GM21529 (cell line): ENCODE measurements around the gene EPHA6.
"Not testable (repeated sequence)": the region's sequence is repeated elsewhere in the genome, so short reads cannot be mapped to it uniquely, and the experiment has no call there.

Experiments used
- ATAC-seq: cut with Tn5 transposase; IDR thresholded peaks from one replicate; pipeline ENCODE4 v1.9.1; 2021; ENCODE audit not compliant: unreplicated experiment

Gene EPHA6

DNA sequence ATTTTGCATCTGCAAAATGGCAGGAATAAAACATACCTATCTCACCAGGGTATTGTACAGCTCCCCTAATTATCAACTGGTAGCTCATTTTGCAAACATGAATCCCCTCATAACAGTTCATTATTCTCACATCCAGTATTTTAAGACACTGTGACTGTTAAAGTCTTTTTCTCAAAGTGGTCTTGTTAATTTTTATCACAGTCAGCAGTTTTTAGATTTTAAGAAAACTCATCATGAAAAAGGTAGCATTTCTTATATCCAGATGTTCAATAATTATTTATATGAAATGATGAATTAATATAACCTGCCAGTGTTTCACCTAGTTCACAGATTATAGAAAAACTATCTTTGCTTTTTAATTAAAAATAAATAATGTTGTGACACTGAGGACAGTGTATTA, 595.2 kb downstream of the EPHA6 start:
- ATAC-seq: no peak

DNA sequence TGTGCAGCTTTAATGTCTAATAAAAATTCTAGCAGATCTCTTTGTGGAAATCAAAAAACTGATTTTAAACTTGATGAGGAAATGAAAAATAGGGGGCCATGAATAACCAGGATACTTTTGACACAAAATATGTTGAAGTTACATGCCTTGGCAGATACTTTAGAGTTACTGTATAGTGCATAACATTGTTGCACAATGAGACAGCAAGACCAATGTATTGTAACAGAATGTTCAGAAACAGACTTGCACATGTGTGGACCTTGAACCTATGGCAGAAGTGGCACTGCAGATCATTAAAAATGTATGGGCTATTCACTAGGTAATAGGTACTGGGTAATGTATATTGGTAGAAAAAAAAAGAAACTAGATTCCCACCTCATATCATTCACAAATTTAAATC, 607.2 kb downstream of the EPHA6 start:
- no peak for ATAC-seq

DNA sequence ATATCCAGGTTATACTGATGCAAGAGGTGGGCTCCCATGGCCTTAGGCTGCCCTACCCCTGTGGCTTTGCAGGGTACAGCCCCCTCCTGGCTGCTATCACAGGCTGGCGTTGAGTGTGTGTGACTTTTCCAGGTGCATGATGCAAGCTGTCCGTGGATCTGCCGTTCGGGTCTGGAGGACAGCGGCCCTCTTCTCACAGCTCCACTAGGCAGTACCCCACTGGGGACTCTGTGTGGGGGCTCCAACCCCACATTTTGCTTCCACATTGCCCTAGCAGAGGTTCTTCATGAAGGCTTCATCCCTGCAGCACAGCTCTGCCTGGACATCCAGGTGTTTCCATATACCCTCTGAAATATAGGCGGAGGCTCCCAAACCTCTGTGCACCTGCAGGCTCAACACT, 610.6 kb downstream of the EPHA6 start:
- ATAC-seq: no peak

DNA sequence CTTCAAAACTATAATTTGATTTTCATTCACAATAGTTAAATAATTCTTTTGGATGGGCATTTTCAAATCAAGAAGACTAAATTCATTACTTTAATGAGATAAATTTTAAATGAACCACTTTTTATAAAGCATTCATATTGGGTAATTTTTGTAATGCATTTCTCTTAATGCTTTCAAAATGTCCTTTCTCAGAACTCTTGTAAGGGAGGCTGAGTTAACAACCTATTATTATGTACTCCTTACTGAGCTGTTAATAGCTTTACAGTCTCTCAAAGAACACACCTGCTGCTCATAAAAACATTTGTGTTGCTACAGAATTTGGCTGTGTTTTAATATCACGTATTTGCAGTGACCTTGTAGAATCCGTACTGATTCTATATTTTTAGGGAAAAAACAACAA, 616.2 kb downstream of the EPHA6 start:
- no peak for ATAC-seq

DNA sequence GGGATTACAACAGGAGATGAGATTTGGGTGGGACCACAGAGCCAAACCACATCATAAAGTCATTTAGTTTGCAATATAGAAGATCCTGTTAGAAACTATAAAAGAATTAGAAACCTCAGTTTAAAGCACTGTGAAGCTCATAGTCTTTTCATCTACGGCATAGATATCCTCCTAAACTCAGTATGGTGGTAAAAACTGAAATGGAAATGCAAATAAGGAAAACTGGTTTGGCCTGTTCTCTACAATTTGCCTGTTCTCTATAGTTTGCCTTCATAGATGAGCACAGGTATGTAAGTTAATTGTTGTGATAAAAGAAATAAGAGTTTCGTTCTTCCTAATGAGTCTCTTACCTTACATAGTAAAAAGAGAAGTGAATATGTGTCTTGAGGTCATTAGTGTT, 618.5 kb downstream of the EPHA6 start:
- no peak for ATAC-seq

DNA sequence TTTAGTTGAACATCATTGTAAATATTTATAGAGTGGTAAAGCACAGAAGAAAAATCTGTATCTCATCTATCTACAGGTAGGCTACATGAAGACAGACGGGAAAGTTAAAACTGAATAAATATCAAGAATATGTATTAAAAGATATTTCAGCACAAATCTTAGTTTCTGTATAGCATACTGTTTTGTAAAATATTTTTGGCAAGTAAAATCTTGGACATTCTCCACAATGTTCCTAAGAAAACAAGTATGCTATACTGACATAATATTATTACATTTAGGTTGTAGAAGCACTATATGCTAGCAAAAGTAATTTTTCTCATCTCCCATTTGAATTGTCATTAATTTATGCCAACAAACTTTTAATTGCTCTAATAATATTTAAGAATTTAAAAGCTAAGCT, 623.7 kb downstream of the EPHA6 start:
- no peak for ATAC-seq

DNA sequence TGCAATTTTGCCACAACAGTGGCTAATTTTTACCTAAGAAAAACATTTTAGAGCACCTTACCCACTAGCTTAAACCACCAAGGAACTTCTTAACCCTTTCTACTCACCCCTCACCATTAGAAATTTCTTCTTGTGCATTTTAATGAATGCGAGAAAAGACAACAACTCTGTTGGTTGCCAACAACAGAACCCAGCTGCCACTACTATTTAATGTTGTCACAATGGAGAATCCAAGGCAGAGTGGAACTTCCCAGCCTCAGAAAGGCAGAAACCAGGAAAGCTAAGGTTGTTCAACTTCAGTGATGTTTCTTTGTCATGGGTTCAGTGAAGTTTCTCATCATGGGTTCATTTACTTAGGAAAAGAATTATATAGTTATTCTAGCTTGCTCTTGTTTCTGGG, 625.0 kb downstream of the EPHA6 start:
- ATAC-seq: no peak

DNA sequence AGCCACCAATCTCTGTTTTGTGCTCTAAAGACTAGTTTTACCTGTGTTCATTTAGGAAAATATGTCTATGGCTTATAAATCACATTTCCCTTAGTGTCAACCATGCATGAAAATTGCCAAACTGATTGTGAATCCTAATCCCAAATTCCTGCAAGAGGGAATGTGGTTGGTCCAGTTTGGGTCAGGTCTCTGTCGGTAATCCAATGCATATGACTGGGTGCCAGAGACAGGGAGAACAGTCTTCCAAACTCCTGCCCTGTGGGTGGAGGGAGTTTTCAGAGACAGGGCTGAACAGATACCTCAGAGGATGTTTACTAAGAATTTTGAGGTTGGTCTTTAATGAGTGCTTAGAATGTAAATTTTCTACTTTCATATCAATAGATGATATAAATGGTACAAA, 649.6 kb downstream of the EPHA6 start:
- ATAC-seq: no peak

DNA sequence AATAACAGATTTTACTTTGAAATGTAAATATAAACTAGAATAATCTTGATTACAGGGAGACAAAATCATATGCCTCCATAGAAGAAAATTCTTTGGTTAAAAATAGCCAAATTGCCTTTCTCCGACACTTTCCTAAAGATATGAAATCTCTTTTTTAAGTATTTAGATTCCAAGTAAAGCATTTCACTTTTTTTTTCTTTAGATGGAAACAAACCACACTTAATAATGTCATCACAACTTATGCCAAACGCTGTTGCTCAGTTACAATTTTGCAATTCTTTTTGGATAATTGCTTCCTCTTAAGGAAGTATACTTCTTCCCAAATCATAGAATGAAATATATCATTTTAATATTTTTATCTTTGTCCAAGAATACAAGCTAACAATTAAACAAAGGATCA, 656.1 kb downstream of the EPHA6 start:
- no peak for ATAC-seq

DNA sequence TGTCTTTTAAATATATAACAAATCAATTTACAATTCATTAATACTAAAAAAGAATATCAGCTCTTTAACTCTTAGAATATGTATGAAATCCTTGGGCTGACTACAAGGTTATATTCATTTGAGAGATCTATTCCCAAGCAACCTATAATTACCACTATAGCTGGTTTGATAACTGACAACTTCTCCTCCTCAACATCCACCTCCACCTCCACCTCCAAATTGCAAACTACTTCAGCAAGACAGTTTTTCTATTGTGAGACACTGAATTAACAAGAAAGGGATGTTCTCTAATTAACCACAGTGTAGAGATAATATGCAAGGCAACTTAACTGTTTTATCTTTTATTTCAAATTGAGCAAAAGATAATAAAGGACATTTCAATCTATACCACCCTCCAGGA, 665.3 kb downstream of the EPHA6 start:
- no peak for ATAC-seq

DNA sequence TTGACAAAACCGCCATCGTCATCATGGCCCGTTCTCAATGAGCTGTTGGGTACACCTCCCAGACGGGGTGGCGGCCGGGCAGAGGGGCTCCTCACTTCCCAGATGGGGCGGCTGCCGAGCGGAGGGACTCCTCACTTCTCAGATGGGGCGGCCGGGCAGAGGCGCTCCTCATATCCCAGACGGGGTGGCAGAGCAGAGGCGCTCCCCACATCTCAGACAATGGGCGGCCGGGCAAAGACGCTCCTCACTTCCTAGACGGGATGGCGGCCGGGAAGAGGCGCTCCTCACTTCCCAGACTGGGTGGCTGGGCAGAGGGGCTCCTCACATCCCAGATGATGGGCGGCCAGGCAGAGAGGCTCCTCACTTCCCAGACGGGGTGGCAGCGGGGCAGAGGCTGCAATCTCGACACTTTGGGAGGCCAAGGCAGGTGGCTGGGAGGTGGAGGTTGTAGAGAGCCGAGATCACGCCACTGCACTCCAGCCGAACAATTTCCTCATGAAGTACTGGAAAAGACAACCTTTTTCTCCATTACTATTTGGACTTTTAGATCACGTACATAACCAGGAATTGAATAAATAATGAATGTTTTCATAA, 666.4 kb downstream of the EPHA6 start:
- not testable (repeated sequence) for ATAC-seq

DNA sequence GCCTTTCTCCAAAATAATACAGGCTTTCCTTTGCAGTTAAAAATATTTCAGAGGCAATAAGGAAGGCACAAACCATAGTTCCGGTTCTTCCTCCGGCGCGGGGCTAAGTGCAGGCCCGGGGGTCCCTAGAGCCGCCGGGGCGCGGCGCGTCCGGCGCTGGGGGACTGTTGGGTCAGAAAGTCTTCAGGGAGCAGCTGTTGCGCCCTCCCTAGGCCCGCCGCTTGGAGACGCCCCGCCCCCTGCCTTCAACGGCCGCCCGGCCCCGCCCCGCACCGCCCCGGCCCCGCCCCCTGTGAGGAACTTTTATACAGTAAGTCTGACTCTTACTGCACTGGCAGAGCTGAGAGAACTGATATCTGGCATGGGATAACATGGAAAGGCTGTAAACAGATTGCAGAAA, 667.0 kb downstream of the EPHA6 start:
- ATAC-seq: no peak

DNA sequence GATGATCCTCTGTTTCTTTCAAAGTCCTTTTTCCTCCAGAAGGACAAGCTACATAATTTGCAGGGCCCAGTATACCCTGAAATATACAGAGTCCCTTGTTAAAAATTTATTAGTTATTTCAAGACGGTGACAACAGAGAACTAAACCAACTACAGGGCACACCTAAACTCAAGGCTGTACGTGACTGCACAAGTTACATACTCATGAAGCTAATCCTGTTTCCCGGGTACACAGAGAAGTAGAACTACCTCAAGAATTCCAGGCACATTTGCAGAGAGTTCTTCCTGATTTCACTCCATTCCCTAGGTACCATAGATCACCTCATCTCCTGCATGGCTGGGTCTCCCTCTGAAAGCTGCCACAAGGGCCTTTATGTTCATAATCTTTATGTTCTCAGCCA, 670.8 kb downstream of the EPHA6 start:
- no peak for ATAC-seq

DNA sequence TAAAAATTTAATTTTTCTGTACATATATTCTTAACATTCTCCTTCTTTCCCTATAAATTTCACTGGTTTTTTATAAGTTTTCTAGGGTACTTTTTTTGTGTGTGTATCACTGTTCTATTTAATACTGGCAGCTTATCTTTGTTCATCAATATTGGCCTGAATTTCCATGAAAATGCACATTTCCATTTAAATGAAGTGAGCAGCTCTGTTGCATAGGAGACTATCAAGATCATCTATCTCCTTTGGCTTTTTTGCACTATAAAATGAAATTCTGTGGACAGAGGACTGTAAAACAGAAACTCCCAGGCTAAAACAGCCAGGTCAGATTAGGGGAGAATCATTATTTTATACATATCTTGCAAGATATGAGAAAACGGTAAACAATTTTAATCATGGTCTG, 673.2 kb downstream of the EPHA6 start:
- ATAC-seq: no peak

DNA sequence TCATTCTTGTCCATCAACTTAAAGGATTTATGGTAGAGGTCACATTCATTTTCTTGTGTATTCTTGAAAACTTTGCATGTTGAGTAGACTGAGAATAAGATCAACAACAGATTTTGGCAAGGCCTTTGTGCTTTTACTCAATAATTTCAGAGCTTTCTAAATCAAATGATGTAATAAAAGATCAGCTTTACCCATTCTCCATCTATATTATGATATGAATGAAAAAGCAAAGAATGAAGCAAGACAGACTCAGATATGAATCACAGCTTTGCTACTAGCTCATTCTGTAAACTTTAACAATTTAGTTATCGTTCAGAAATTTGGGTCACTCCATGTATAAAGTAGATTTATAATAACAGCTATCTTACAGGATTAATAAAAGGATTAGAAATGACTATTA, 674.3 kb downstream of the EPHA6 start:
- no peak for ATAC-seq

DNA sequence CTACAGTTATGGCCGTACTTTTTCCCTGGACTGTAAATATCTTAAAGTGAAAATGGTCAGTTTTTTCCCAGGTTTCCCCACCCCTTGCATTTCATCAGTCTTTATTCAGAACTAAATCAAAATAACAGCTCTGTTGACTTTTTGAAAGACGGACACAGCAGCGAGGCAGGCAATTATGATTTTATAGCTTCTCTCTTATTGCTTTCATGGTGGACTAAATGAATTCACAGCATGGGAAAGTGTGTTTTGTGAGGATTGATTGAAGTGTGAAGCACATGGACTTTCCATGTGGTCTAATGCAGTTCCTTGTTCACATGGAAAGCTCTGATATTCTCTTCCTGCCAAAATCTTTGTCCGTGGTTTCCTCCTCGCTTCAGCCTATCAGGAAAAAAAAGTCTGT, 681.5 kb downstream of the EPHA6 start:
- ATAC-seq: no peak

DNA sequence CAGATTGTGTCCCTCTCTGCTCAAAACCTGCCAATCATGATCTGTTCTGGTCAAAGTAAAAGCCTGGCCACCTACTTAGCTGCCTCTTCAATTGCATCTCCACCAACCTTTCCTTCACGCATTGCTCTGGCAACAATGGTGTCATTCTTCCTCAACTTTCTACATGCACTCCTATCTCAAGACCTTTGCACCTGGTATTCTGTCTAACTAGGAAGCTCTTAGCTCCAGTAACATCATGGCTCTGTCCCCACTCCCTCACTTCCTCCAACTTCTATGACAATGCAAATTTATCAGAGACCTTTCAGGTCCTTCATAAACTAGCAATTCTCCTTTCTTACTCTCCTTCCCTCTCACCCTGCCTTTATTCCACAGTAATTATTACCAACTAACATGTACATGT, 682.7 kb downstream of the EPHA6 start:
- no peak for ATAC-seq

DNA sequence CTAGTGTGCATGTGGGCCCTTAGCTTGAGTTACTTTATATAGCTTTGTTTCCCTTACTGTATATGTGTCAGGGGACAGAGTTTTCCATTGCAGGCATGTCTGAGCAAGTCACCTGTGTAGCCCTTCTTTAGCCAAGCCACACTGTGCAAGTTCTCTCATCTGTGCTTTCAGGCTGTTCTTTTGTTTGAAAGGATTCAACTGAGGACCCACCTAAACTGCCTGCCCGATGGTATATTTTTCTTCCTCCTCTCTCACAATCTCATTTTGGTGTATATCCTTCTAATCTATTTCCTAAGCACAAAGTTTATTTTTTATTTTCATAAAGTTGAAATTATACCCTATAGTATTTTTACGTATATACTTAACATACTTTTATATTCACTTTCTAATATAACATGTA, 690.1 kb downstream of the EPHA6 start:
- ATAC-seq: no peak

DNA sequence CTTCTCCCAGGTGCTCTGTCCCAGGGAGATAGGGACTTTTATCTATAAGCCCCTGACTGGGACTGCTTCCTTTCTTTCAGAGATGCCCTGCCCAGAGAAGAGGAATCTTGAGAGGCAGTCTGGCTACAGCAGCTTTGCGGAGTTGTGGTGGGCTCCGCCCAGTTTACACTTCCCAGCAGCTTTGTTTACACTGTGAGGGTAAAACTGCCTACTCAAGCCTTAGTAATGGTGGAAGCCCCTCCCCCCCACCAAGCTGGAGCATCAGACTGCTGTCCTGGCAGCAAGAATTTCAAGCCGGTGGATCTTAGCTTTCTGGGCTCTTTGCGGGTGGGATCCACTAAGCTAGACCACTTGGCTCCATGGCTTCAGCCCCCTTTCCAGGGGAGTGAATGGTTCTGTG, 696.4 kb downstream of the EPHA6 start:
- no peak for ATAC-seq

DNA sequence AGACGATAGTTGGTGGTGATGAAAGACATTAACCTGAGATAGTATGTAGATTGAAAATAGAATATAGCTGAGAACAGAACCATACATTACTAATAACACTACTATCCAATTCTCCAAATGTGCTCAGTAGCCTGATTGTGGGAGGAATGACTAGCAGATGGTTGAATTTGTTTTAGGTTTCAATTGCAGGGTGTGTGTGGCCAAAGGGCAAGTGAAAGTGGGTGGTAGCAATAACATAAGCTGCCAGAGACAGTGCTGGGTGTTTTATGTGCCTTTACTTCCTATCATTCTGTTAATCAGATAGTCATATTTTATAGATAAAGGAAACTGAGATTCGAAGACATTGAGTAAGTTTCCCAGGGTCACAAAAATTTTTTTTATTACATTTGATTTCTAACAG, 700.7 kb downstream of the EPHA6 start:
- no peak for ATAC-seq

DNA sequence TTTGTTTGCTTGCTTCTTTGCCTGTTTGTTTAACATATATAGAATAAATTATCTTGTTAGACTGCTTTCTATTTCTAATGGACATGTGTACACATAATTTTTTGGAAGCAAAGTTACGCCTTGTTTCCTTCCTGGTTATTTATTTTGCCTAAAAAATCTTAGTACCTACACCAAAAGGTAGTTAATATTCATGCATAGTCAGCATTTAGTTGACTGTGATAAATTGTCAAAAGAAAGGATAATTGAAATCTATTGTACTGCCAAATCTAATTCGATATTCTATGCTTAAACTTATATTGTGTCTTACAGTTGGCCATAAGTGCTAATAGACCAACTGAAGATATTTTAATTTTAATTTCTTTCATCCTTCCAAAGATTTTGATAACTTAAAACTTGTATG, 716.3 kb downstream of the EPHA6 start:
- no peak for ATAC-seq

DNA sequence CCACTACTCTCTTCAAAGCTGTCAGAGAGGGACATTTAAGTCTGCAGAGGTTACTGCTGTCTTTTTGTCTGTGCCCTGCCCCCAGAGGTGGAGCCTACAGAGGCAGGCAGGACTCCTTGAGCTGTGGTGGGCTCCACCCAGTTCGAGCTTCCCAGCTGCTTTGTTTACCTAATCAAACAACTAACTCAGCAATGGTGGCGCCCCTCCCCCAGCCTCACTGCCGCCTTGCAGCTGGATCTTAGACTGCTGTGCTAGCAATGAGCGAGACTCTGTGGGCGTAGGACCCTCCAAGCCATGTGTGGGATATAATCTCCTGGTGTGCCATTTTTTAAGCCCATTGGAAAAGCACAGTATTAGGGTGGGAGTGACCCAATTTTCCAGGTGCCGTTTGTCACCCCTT, 733.2 kb downstream of the EPHA6 start:
- ATAC-seq: not testable (repeated sequence)

DNA sequence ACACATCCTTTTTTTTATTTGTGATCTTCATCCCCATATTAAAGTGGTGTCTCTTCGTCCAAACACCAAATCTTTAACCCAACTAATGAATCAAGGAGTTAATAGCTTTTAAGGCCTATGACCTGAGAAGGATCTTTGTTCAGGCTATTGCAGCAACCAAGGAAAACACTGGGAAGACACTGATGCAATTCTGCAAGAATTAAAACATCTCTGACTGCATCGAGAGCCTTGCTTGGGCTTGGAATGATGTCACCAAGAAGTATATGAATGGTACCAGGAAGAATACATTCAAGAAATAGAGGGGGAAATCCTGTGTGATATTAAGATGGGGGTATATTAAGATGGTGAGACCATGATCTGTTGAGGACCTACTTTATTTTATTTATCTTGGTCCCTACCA, 736.0 kb downstream of the EPHA6 start:
- ATAC-seq: no peak

DNA sequence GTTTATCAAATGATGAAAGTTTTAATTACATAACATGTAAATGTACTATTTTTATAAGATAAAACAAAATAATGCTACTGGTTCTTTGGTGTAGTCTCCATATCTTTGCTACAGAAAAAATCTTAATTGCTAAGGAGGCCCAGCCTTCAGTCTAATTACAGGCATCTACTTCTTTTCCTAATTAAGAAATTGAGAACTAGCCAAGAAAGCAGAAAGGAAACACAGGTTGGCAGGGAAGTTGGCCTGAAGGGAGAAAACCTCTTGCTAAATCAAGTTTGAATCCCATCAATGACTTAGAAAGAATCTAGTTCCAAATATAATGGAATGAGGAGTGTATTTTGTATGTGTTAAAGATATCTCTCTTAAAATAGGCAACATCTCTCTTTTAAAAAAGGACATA, 737.8 kb downstream of the EPHA6 start:
- ATAC-seq: no peak
